Subcutaneous adipose tissue (tissue), 4 donors: ENCODE data around the gene GADD45A. TPM values are rescaled to one million over a fixed set of nuclear protein-coding genes. Genes with fewer than 3 reads are reported as not detected.

Experiments used
- small RNA-seq: library from RNA; depleted of rRNA; stranded (forward); fragments of <200 nt; gene quantifications from one replicate; pipeline ENCODE3, GENCODE V24; 2016
- total RNA-seq, 4 donors: library from RNA; depleted of rRNA; stranded (reverse); fragments of >200 nt; gene quantifications; one replicate each; pipeline ENCODE4 v1.1.0, GENCODE V29; 2016
- TF ChIP-seq, protein P1 (sequence below): fragments of 450-650 bp; IDR thresholded peaks from one replicate; pipeline ENCODE4 v1.5.1; 2016; ENCODE audit warnings: low read depth, mild to moderate bottlenecking, control low read depth, antibody characterized with exemption, moderate library complexity

Gene GADD45A
- total RNA-seq, 4 donors from 2014 or later: 45.9 to 85.5 (median 66.8) TPM

DNA sequence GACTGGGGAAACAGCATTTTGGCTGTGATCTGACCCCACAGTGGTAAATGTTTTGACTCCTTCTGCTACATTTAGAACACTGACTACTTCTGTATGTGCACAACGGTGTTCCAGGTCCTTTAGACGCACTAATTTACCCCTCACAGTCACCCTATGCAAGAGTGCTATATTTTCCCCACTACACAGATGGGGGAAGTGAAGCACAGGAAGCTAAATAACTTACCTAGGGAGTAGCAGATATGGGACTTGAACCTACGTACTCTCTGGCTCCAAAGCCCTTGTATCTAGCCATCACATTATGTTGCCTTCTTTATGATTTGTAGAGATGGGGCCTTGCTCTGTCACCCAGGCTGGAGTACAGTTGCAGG is 49.3 kb downstream of the GADD45A start:
- TF ChIP-seq, protein P1, sequence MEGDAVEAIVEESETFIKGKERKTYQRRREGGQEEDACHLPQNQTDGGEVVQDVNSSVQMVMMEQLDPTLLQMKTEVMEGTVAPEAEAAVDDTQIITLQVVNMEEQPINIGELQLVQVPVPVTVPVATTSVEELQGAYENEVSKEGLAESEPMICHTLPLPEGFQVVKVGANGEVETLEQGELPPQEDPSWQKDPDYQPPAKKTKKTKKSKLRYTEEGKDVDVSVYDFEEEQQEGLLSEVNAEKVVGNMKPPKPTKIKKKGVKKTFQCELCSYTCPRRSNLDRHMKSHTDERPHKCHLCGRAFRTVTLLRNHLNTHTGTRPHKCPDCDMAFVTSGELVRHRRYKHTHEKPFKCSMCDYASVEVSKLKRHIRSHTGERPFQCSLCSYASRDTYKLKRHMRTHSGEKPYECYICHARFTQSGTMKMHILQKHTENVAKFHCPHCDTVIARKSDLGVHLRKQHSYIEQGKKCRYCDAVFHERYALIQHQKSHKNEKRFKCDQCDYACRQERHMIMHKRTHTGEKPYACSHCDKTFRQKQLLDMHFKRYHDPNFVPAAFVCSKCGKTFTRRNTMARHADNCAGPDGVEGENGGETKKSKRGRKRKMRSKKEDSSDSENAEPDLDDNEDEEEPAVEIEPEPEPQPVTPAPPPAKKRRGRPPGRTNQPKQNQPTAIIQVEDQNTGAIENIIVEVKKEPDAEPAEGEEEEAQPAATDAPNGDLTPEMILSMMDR: no peak

DNA sequence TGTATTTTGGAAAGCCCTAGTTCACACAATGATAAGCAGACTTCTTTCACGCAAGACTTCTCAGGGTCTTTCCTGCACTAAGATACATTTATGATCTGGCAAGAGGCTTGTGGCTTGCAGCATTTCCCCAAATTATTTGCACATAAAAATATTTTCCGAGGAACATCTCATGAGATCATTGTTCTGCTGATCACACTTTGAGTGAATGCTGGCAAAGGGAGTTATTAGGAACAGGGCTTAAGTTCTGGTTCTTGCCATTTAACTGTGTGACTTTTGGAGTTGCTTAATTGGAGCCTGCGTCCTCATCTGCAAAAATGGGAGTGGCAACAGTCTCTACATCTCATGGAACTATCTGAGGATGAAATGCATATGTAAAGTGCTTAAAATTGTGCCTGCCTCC is 50.2 kb downstream of the GADD45A start:
- TF ChIP-seq, protein P1: no peak

DNA sequence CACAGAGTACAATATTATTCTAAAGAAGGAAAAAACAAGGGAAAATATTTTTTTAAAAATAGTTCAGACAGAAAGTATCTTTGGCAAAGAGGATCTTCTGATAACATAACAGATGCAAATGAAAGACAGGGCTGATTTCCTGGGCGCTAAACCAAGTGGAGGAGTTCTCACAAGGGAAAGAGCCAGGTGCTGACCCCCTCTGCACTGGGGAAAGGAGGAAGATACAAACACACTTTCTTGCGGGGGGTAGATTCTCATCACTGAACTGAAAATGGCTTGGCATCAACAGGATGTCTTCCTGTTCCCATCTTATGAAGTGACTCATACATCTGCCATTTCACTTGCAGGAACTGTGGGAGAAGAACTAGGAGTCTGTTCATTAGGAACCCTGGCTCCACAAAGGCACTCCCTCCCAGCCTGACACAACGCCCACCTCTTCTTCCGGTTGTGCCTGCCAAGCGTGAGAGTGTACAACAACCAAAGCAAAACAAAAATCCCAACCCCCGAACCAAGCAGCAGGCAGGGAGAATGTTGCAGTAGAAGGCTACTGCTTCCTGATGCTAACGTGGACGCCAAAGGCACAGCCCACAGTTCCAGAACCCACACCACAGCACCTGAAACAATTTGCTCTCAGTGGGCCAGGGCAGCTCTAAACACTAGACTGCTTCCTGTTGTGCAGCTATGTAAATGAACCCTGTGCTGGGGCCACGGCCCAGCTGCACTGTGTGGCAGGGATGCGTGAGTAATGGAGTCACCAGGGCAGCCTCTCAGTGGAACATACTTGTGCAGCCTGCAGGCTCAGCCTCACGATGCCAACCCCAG is 51.0 kb downstream of the GADD45A start:
- TF ChIP-seq, protein P1: no peak

DNA sequence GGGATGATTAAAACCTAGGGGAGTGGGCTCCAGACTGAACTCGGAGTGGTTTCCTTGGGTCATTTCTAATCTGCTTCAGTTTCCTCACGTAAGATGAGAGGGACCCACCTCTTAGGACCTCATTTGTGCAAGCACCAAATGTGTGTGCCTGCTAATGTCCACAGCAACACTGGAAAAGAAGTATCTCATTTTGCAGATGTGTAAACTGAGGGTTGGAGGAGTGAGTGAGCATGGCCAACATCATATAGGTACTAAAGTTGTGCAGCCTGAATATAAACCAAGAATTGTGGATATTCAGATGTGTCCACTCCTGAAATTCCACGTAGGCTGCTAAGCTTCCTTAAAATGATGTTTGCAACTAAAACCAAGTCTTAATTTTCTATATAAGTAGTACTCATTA is 51.7 kb downstream of the GADD45A start:
- TF ChIP-seq, protein P1: no peak

DNA sequence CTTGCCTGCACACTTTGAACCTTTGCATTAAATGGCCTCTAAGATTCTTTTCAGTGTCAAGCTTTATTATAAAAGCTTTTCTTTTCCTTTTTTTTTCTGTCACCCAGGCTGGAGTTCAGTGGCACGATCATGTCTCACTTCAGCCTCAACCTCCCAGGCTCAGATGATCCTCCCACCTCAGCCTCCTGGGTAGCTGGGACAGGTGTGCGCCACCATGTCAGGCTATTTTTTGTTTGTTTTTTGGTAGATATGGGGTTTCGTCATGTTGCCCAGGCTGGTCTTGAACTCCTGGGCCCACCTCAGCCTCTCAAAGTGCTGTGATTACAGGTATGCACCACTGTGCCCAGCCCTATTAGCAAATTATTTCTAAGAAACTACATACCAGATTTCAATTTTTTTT is 52.9 kb downstream of the GADD45A start:
- TF ChIP-seq, protein P1: no peak

Small RNA genes lying within 50 kb of the gene (small RNA-seq; reads per million reads assigned to genes)
- gene RN7SL392P: not detected

Other genes starting within 250 kb of the GADD45A start
- gene GNG12, start 148.3 kb downstream of the GADD45A start, total RNA-seq: 100 to 1,000 TPM in 2 of 4 donors, 10 to 100 TPM in 2; 69.1 to 161 (median 97.7) TPM